Left lobe of liver (tissue), 2 donors: ENCODE results near the gene PCGF3. TPM values are rescaled to one million over a fixed set of nuclear protein-coding genes. Genes with fewer than 3 reads are reported as not detected.
"Not testable (repeated sequence)": the region's sequence is repeated elsewhere in the genome, so short reads cannot be mapped to it uniquely, and the experiment has no call there.

Source experiments
- ATAC-seq: fragments of 200-7000 bp; cut with Tn5 transposase; one replicate; pipeline ENCODE4 v1.9.1; 2020; ENCODE audit warnings: mild to moderate bottlenecking, moderate library complexity
- DNase-seq: peaks from one replicate; pipeline ENCODE4 v3.0.0-alpha.2; 2020; ENCODE audit warnings: low spot score
- total RNA-seq: library from RNA; stranded (reverse); gene quantifications from one replicate; pipeline ENCODE4 v1.2.1, GENCODE V29; 2021
- donor health status: DM: no; HTN: no; CAD: no; lungs with moderate emphysema.
- donor health status: DM: no; HTN: yes; CAD: no.

PCGF3 gene
- total RNA-seq, 1 donor from 2014 or later, result 16.6 TPM

GRCh38 chr4:667545-667925 lies 38.1 kb upstream of the PCGF3 start:
- DNase-seq (no peak), ATAC-seq (no peak)

GRCh38 chr4:668219-668618 lies 37.4 kb upstream of the PCGF3 start:
- not testable (repeated sequence) for ATAC-seq

DNA sequence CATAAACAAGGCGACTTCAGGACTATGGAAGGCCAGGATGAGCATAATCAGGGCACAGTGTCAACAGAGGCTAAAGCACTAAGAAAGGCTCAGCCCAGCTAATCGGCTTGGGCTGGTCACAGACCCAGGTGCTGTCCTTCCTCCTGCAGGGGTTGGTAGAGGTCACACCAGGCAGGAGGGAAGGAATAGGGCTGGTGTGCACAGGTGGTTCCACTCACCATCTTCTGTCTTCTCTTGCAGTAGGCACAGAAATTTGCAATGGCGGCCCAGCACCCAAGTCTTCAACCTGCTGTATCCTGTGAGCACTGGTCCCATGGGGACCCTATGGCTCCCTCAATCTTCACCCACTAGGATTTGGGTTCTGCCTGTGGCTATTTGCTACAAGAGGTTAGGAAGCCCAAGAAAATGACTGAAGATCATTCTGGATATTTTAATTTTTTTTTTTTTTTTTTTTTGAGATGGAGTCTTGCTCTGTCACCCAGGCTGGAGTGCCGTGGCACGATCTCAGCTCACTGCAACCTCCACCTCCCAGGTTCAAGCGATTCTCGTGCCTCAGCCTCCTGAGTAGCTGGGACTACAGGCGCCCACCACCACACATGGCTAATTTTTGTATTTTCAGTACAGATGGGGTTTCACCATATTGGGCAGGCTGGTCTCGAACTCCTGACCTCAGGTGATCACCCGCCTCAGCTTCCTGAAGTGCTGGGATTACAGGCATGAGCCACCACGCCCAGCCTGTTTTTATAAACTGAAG lies 35.6 kb upstream of the PCGF3 start:
- not testable (repeated sequence) for DNase-seq, ATAC-seq

More at GRCh38 chr4:668219-668618, 37.4 kb upstream of the PCGF3 start:
- not testable (repeated sequence) for DNase-seq

- ATAC-seq (no peak), DNase-seq (no peak)
Measured at GRCh38 chr4:671769-672168, 33.9 kb upstream of the PCGF3 start.

- DNase-seq (peak; percentile 65), ATAC-seq (peak; percentile 44)
Measured at GRCh38 chr4:673349-674091, 32.1 kb upstream of the PCGF3 start.

GRCh38 chr4:674172-675035 lies 31.2 kb upstream of the PCGF3 start, which contains the start of the genes ATP5ME and MYL5:
Gene ATP5ME, minus strand, starts transcription at chr4:674276. Its CDS starts 29 bp downstream, at chr4:674247.
Gene MYL5, plus strand, starts transcription at chr4:674542. Its CDS starts 3,485 bp downstream, at chr4:678027.
- DNase-seq, result peak; percentile 99
- peak; percentile 92 for ATAC-seq

DNA sequence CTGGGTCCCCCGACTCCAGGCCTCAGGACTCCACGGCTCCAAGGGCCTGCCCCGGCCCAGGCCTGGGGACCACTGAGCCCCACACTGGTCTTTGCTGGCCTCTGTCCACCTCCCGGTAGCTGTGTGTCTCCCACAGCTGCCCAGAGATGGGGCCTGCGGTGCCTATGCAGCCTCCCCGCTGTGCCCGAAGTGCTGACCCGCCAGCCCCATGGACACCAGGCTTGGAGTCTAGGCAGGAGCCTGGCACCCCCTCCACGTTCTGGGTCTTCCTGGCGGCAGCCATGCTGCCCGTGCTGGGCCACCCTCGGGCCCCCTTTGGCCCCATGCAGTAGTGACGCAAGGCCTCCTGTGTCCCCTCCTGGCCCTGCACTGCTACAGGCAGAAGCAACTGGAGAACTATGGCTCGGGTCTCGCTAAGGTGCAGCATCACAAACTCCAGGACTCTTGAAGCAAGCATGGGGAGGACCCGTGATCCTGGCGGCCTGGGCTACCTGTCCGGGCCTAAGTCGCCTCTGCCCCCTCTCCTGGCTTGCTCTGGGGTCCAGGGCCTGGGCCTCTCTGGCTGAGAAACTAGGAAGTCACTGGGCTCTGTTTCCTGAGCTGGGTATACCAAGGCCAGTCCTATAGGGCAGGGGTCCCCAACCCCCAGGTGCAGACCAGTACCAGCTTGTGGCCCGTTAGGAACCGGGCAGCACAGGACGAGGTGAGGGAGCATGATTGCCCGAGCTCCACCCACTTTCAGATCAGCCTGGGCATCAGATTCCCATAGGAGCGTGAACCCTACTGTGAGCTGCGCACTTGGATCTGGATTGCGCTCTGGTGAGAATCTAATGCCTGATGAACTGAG lies 30.4 kb upstream of the PCGF3 start:
- peak; percentile 1 for ATAC-seq
- no peak for DNase-seq

GRCh38 chr4:675980-676870 lies 29.4 kb upstream of the PCGF3 start:
- ATAC-seq, result no peak
- no peak for DNase-seq

GRCh38 chr4:676871-677235 lies 28.8 kb upstream of the PCGF3 start:
- DNase-seq (no peak), ATAC-seq (no peak)

DNA sequence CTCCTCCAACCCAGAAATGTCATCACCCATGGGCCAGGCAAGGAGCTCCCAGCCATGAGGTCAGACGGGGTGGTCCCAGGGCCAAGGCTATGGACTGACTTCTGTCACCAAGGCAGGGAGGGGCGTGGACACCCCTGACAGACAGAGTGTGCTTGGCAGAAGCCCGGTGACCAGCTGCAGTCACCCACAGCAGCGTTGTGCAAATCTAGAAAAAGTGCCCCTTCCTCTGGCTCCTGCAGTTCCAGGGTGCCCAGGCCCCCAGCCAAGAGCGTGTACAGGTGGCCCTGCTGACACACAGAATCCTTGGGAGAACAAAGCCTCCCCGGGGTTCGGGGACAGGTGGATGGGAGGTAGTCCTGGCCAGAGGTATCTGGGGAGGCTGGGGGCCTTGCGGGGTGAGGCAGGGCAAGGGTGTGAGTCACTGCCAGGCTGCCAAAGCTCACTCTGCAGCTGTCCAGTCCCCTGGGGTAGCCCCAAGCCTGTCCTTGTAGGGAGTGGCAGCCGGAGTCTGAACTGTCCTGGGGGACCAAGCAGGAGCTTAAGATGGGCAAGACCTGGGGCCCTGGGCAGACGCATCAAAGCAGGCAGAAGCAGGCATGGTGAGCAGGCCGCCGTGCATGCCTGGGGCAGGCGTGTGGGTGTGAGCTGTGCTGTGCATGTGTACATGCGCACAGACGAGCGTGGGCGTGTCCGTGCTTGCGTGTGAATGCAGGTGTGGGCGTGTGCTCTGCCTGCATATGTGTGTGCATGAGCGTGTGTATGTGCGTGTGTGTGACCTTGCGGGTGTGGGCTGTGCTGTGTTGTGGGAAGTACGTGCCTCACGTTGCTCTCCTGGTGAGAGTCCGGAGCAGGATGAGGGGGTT lies 28.0 kb upstream of the PCGF3 start:
- DNase-seq, result no peak

GRCh38 chr4:678331-679103 lies 27.1 kb upstream of the PCGF3 start:
- ATAC-seq (no peak), DNase-seq (no peak)

More for the DNA sequence above, 28.0 kb upstream of the PCGF3 start:
- ATAC-seq, result no peak

DNA sequence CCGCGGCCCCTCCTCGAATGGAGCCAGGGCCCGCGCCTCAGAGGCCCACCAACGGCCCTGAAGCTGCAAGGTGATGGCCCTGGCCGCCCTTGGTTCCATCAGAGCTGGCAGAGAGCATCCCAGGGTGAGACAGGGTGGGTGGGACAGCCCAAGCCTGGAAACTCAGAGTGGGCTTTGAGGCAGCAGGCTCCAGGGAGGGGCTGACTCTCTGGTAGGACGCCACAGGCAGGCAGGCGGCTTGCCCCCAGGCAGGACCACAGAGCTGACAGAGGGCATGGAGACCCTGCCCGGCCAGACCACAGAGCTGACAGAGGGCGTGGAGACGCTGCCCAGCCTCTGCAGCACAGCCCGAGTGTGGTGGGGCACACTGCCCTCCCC lies 26.5 kb upstream of the PCGF3 start:
- ATAC-seq (no peak), DNase-seq (no peak)

DNA sequence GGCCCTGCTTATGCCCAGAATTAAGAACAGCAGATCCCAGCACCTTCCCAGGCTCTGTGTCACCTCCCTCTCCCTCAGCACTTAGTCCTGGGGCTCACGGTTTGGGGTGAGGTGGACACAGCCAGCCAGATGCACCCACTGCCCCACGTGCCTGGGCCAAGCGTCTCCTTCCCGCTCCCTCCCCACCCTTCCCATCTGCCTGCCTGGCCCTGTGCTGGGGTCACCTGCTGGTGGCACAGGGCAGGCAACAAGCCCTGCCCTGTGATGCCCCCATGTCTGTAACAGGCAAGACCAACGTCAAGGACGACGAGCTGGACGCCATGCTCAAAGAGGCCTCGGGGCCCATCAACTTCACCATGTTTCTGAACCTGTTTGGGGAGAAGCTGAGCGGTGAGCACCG lies 26.0 kb upstream of the PCGF3 start:
- DNase-seq (no peak), ATAC-seq (no peak)

- DNase-seq (no peak), ATAC-seq (no peak)
Measured at GRCh38 chr4:680091-680490, 25.5 kb upstream of the PCGF3 start.

GRCh38 chr4:680551-680927 lies 25.1 kb upstream of the PCGF3 start:
- no peak for ATAC-seq
- DNase-seq, result no peak

GRCh38 chr4:680928-681645 lies 24.5 kb upstream of the PCGF3 start:
- ATAC-seq, result peak; percentile 8
- no peak for DNase-seq
